IMR-90 (cell line): ENCODE measurements around the gene LSM6. TPM values are rescaled to one million over a fixed set of nuclear protein-coding genes. Genes with fewer than 3 reads are reported as not detected.

ENCODE experiments used
- ATAC-seq: fragments of 200-7000 bp; cut with Tn5 transposase; 2 replicates; pipeline ENCODE4 v1.9.1; 2020; ENCODE audit warnings: low read depth, mild to moderate bottlenecking, moderate library complexity
- BruUV-seq: library from RNA; stranded (reverse); fragments of 400-500 nt; replicated peaks from 2 replicates; lab custom pipeline; 2021; lab: Mats Ljungman, UMichigan
- CTCF ChIA-PET: fragments of 300-600 bp; formaldehyde crosslinking; extraction: SDS; loops from one replicate; lab custom pipeline; 2021; ENCODE audit warnings: antibody characterized with exemption; lab: Yijun Ruan, JAX
- POLR2A ChIA-PET: fragments of 300-600 bp; sonication (Branson Sonifier 250); formaldehyde crosslinking; loops from one replicate; lab custom pipeline; 2022; ENCODE audit warnings: antibody characterized with exemption; ENCODE audit not compliant: unreplicated experiment; lab: Charles Lee
- DNase-seq: peaks from one replicate; pipeline ENCODE4 v3.0.0; 2013
- H2AFZ ChIP-seq: replicated peaks from 2 replicates; pipeline ENCODE3; 2013; ENCODE audit warnings: low read length, mild to moderate bottlenecking; ENCODE audit not compliant: poor library complexity
- H2AK5ac ChIP-seq: 2 replicates; pipeline ENCODE4 v1.6.1; 2013; ENCODE audit warnings: low read depth, low read length, inconsistent platforms
- H2AK9ac ChIP-seq: replicated peaks from 2 replicates; pipeline ENCODE3; 2013; ENCODE audit warnings: mild to moderate bottlenecking, low read depth, low read length, moderate library complexity; ENCODE audit not compliant: poor library complexity
- H2BK120ac ChIP-seq: 2 replicates; pipeline ENCODE4 v1.6.1; 2013; ENCODE audit warnings: low read depth, low read length, inconsistent platforms
- H2BK15ac ChIP-seq: 3 replicates; pipeline ENCODE4 v1.6.1; 2013; ENCODE audit warnings: low read depth, low read length, inconsistent platforms
- H2BK20ac ChIP-seq: 2 replicates; pipeline ENCODE4 v1.6.1; 2013; ENCODE audit warnings: low read depth, mild to moderate bottlenecking, inconsistent platforms, low read length, moderate library complexity
- H2BK5ac ChIP-seq: 2 replicates; pipeline ENCODE4 v1.6.1; 2013; ENCODE audit warnings: mild to moderate bottlenecking, low read depth, low read length, inconsistent platforms; ENCODE audit not compliant: poor library complexity, severe bottlenecking
- H3K14ac ChIP-seq: replicated peaks from 2 replicates; pipeline ENCODE4 v1.6.1; 2013; ENCODE audit warnings: low read depth, low read length, inconsistent platforms
- H3K18ac ChIP-seq: 2 replicates; pipeline ENCODE4 v1.6.1; 2013; ENCODE audit warnings: low read depth, low read length, control low read depth
- H3K23ac ChIP-seq: 2 replicates; pipeline ENCODE4 v1.6.1; 2013; ENCODE audit warnings: low read depth, low read length, inconsistent platforms
- H3K27ac ChIP-seq: 2 replicates; pipeline ENCODE4 v1.5.1; 2013; ENCODE audit warnings: mild to moderate bottlenecking, control low read depth, low read length; ENCODE audit not compliant: insufficient read depth
- H3K27me3 ChIP-seq: 2 replicates; pipeline ENCODE4 v1.6.1; 2013; ENCODE audit warnings: low read length; ENCODE audit not compliant: control insufficient read depth, insufficient read depth
- H3K36me3 ChIP-seq: 2 replicates; pipeline ENCODE4 v1.6.1; 2013; ENCODE audit warnings: low read length, mixed read lengths; ENCODE audit not compliant: control insufficient read depth, insufficient read depth
- H3K4ac ChIP-seq: 2 replicates; pipeline ENCODE4 v1.6.1; 2013; ENCODE audit warnings: low read depth, low read length, inconsistent platforms
- H3K4me1 ChIP-seq: 2 replicates; pipeline ENCODE4 v1.6.1; 2013; ENCODE audit warnings: low read length, mixed read lengths; ENCODE audit not compliant: control insufficient read depth, insufficient read depth
- H3K4me2 ChIP-seq: 2 replicates; pipeline ENCODE4 v1.6.1; 2013; ENCODE audit warnings: low read depth, mild to moderate bottlenecking, control low read depth, low read length, moderate library complexity
- H3K4me3 ChIP-seq: 2 replicates; pipeline ENCODE4 v1.5.1; 2013; ENCODE audit warnings: low read depth, mild to moderate bottlenecking, control low read depth, low read length, moderate library complexity; ENCODE audit not compliant: insufficient read depth
- H3K56ac ChIP-seq: 2 replicates; pipeline ENCODE4 v1.6.1; 2013; ENCODE audit warnings: low read length, inconsistent platforms; ENCODE audit not compliant: insufficient read depth; ENCODE audit errors: extremely low read depth
- H3K79me1 ChIP-seq, 2 experiments: 2 replicates each; pipeline ENCODE4 v1.6.1; 2013; ENCODE audit warnings: low read length in 2 of 2, inconsistent platforms in 1 of 2, low read depth in 1 of 2
- H3K9ac ChIP-seq: 2 replicates; pipeline ENCODE4 v1.6.1; 2013; ENCODE audit warnings: low read depth, low read length, control low read depth
- H3K9me1 ChIP-seq: 2 replicates; pipeline ENCODE4 v1.6.1; 2013; ENCODE audit warnings: low read length, inconsistent platforms; ENCODE audit not compliant: insufficient read depth
- H3K9me3 ChIP-seq: 2 replicates; pipeline ENCODE4 v1.6.1; 2013; ENCODE audit warnings: low read length; ENCODE audit not compliant: control insufficient read depth, insufficient read depth
- H4K20me1 ChIP-seq: 2 replicates; pipeline ENCODE4 v1.6.1; 2013; ENCODE audit warnings: low read length, inconsistent platforms; ENCODE audit not compliant: insufficient read depth
- H4K5ac ChIP-seq: 2 replicates; pipeline ENCODE4 v1.6.1; 2013; ENCODE audit warnings: mild to moderate bottlenecking, low read depth, low read length, control low read depth
- H4K8ac ChIP-seq, 2 experiments: 2 replicates each; pipeline ENCODE4 v1.6.1; 2013; ENCODE audit warnings: low read depth in 2 of 2, low read length in 2 of 2, control low read depth in 1 of 2, inconsistent platforms in 1 of 2
- H4K91ac ChIP-seq: 2 replicates; pipeline ENCODE4 v1.6.1; 2013; ENCODE audit warnings: low read depth, low read length, inconsistent platforms; ENCODE audit not compliant: insufficient read depth
- BHLHE40 ChIP-seq: fragments of 150-350 bp; IDR thresholded peaks from 2 replicates; pipeline ENCODE4 v1.6.1; 2016; ENCODE audit warnings: mild to moderate bottlenecking, low read depth, low read length
- CHD1 ChIP-seq: IDR thresholded peaks from 2 replicates; pipeline ENCODE4 v1.6.1; 2012; ENCODE audit warnings: low read depth, low read length, improper control_type of control experiment
- ELK1 ChIP-seq: fragments of 150-350 bp; IDR thresholded peaks from 2 replicates; pipeline ENCODE4 v1.6.1; 2016; ENCODE audit warnings: low read depth, mild to moderate bottlenecking, low read length, moderate library complexity, borderline replicate concordance
- FOS ChIP-seq: fragments of 150-350 bp; IDR thresholded peaks from 2 replicates; pipeline ENCODE4 v1.6.1; 2016; ENCODE audit warnings: low read depth, low read length
- MXI1 ChIP-seq: IDR thresholded peaks from 2 replicates; pipeline ENCODE4 v1.6.1; 2012; ENCODE audit warnings: low read depth, mild to moderate bottlenecking, low read length, moderate library complexity, borderline replicate concordance
- POLR2A ChIP-seq: IDR thresholded peaks from 2 replicates; pipeline ENCODE4 v1.6.1; 2012; ENCODE audit warnings: mild to moderate bottlenecking, low read depth, low read length
- RCOR1 ChIP-seq: IDR thresholded peaks from 2 replicates; pipeline ENCODE4 v1.6.1; 2012; ENCODE audit warnings: mild to moderate bottlenecking, low read length, improper control_type of control experiment; ENCODE audit not compliant: insufficient replicate concordance
- RFX5 ChIP-seq: IDR thresholded peaks from 2 replicates; pipeline ENCODE4 v1.8.0; 2012; ENCODE audit warnings: low read depth, mild to moderate bottlenecking, low read length, moderate library complexity
- SMC3 ChIP-seq: fragments of 150-350 bp; IDR thresholded peaks from 2 replicates; pipeline ENCODE4 v1.6.1; 2016; ENCODE audit warnings: low read depth, mild to moderate bottlenecking, antibody characterized with exemption, low read length, moderate library complexity
- WGBS, 2 experiments: methylation state at CpG; one replicate each; pipeline versions ENCODE4 v1.1.5 to v1.1.7; 2013; ENCODE audit warnings: missing lambda C conversion rate in 2 of 2; ENCODE audit not compliant: insufficient read length in 1 of 2; ENCODE audit errors: extremely low coverage in 2 of 2; 5-methylcytosine and 5-hydroxymethylcytosine counted together
- dilution Hi-C: fragments of 300-500 bp; cut with HindIII; formaldehyde crosslinking; loops from one replicate; pipeline ENCODE4 v1.14.3; 2018; ENCODE audit warnings: low sequenced_read_pairs; ENCODE audit not compliant: unreplicated experiment
- in situ Hi-C: fragments of 300-500 bp; cut with MboI; formaldehyde crosslinking; loops from 3 replicates; pipeline ENCODE4 v1.14.3; 2019; ENCODE audit warnings: low sequenced_read_pairs, inconsistent platforms, mixed read lengths
- intact Hi-C: fragments of 100-400 bp; cut with micrococcal nuclease; formaldehyde crosslinking; loops from 2 replicates; pipeline ENCODE4 v1.10.0; 2022
- polyA plus RNA-seq, 3 experiments: library from polyadenylated mRNA; depleted of rRNA; stranded (reverse); fragments of >200 nt; gene quantifications; 2 replicates each; pipeline ENCODE4 v1.2.3, GENCODE V29; 2012; ENCODE audit warnings: low replicate concordance in 1 of 3
- total RNA-seq: library from RNA; depleted of rRNA; stranded (reverse); fragments of >200 nt; gene quantifications from 2 replicates; pipeline ENCODE4 v1.2.3, GENCODE V29; 2012

The LSM6 gene
- total and polyA plus RNA-seq, 2 of the 4 experiments (the other 2 are of a cell fraction), result 13.4 to 17.4 TPM

DNA sequence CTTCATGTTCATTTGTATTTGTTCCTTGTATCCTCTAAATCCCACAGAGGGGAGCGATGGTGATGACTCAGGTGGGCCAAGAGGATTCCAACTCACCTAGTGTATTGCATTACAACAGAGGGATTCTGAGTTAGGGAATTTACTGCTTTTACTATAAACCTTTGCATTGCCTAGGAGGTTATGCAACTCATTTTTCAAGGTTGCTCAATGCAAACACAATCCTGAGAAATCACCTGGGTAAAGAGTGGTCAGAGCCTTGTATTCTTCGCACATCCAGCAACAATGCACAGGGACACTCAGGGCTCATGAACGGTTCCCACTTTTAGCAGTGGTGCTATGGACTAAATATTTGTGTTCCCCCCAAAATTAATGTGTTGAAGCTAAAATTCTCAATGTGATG is 28.6 kb upstream of the LSM6 start:
- intact Hi-C loops (no loop called here), in situ Hi-C loops (no loop called here), dilution Hi-C loops (no loop called here)
- H2BK120ac ChIP-seq, result no peak overlapping the region
- no peak overlapping the region for H3K56ac ChIP-seq
- 82% methylated on average over 2 of the region's 3 CpGs; no CpG with 5 or more reads in 1 of the 2 experiments for WGBS, 2 experiments
- no peak overlapping the region for H2AFZ ChIP-seq
- TF ChIP-seq RCOR1 (no peak), FOS (no peak), ELK1 (no peak), BHLHE40 (no peak), CHD1 (no peak), MXI1 (no peak), SMC3 (no peak), POLR2A (no peak), RFX5 (no peak)
- no peak overlapping the region for H3K18ac ChIP-seq
- H3K27ac ChIP-seq, result no peak overlapping the region
- no peak overlapping the region for H4K91ac ChIP-seq
- BruUV-seq, result no TSS peak
- no peak overlapping the region for H2AK9ac ChIP-seq
- no peak overlapping the region for H3K4ac ChIP-seq
- ATAC-seq (no peak), DNase-seq (no peak)
- no peaks in the 10 kb centered on the region for H3K36me3 ChIP-seq
- no peak overlapping the region for H3K4me3 ChIP-seq
- CTCF ChIA-PET, result no interaction called here
- no peak overlapping the region for H2BK20ac ChIP-seq
- H4K8ac ChIP-seq, result no peak overlapping the region
- POLR2A ChIA-PET, result no interaction called here
- no peak overlapping the region for H3K4me2 ChIP-seq
- H3K4me1 ChIP-seq, result no peaks in the 10 kb centered on the region
- peaks cover 4% of the 10 kb centered on the region; the same call in 1 of the 2 replicates for H3K27me3 ChIP-seq
- no peak overlapping the region for H2BK15ac ChIP-seq
- H3K9ac ChIP-seq, result no peak overlapping the region
- no peaks in the 10 kb centered on the region for H3K9me3 ChIP-seq
- H4K20me1 ChIP-seq, result no peaks in the 10 kb centered on the region
- H3K79me1 ChIP-seq, result no peaks in the 10 kb centered on the region
- H2AK5ac ChIP-seq, result no peak overlapping the region
- no peak overlapping the region for H3K23ac ChIP-seq
- H3K9me1 ChIP-seq, result no peaks in the 10 kb centered on the region
- no peak overlapping the region for H2BK5ac ChIP-seq
- H3K14ac ChIP-seq, result no peak overlapping the region
- H4K5ac ChIP-seq, result no peak overlapping the region
